Activated CD4-positive, CD25-positive, alpha-beta regulatory T cell (primary cell): ENCODE results near the gene PARP16.

ENCODE experiments used
- DNase-seq, 4 experiments: peaks; one replicate each; lab custom pipeline; 2025; lab: John Stamatoyannopoulos, UW

The PARP16 gene

GRCh38 chr15:65311760-65312159 lies 25.1 kb upstream of the PARP16 start:
- no peak for DNase-seq

- no peak for DNase-seq
Observed at GRCh38 chr15:65310431-65311137, 23.9 kb upstream of the PARP16 start.

GRCh38 chr15:65309882-65310418 lies 23.3 kb upstream of the PARP16 start:
- no peak for DNase-seq

- DNase-seq: no peak
Observed at GRCh38 chr15:65307978-65308377, 21.3 kb upstream of the PARP16 start.

GRCh38 chr15:65306551-65306950 lies 19.9 kb upstream of the PARP16 start:
- no peak for DNase-seq

- no peak for DNase-seq
Observed at GRCh38 chr15:65305776-65306175, 19.1 kb upstream of the PARP16 start.

- DNase-seq: no peak
Observed at GRCh38 chr15:65305150-65305758, 18.6 kb upstream of the PARP16 start.

GRCh38 chr15:65304381-65305149 lies 17.9 kb upstream of the PARP16 start, which contains the start of gene RNU5B-1:
TSS of gene RNU5B-1 (plus strand) at chr15:65304677.
- peak; percentile 41 to 75 (median 58) for DNase-seq

GRCh38 chr15:65303687-65304380 lies 17.2 kb upstream of the PARP16 start:
- no peak for DNase-seq

GRCh38 chr15:65302061-65302460 lies 15.4 kb upstream of the PARP16 start:
- DNase-seq: no peak

- DNase-seq: no peak
Observed at GRCh38 chr15:65300924-65301441, 14.3 kb upstream of the PARP16 start.

- no peak for DNase-seq
Observed at GRCh38 chr15:65298731-65299130, 12.0 kb upstream of the PARP16 start.

GRCh38 chr15:65292938-65293518 lies 6.3 kb upstream of the PARP16 start:
- no peak for DNase-seq

- DNase-seq: no peak
Observed at GRCh38 chr15:65290228-65290627, 3.5 kb upstream of the PARP16 start.

GRCh38 chr15:65289261-65289854 lies 2.7 kb upstream of the PARP16 start:
- DNase-seq: no peak

- no peak for DNase-seq
Observed at GRCh38 chr15:65287520-65287855, 805 bp upstream of the PARP16 start.

GRCh38 chr15:65286069-65286703 lies 497 bp downstream of the PARP16 start:
- no peak for DNase-seq

- DNase-seq: no peak
Observed at GRCh38 chr15:65285291-65286068, 1.2 kb downstream of the PARP16 start.

GRCh38 chr15:65278480-65278879 lies 8.2 kb downstream of the PARP16 start:
- DNase-seq: no peak

GRCh38 chr15:65277015-65277414 lies 9.7 kb downstream of the PARP16 start:
- DNase-seq: no peak
